GM12874 (cell line): ENCODE measurements around the gene HECW1.

Experiments
- TF ChIP-seq, protein P1 (sequence below): IDR thresholded peaks from 2 replicates; pipeline ENCODE4 v1.5.1; 2011; ENCODE audit warnings: low read depth, mild to moderate bottlenecking, control low read depth, low read length, moderate library complexity; ENCODE audit not compliant: insufficient read depth

Gene HECW1

DNA sequence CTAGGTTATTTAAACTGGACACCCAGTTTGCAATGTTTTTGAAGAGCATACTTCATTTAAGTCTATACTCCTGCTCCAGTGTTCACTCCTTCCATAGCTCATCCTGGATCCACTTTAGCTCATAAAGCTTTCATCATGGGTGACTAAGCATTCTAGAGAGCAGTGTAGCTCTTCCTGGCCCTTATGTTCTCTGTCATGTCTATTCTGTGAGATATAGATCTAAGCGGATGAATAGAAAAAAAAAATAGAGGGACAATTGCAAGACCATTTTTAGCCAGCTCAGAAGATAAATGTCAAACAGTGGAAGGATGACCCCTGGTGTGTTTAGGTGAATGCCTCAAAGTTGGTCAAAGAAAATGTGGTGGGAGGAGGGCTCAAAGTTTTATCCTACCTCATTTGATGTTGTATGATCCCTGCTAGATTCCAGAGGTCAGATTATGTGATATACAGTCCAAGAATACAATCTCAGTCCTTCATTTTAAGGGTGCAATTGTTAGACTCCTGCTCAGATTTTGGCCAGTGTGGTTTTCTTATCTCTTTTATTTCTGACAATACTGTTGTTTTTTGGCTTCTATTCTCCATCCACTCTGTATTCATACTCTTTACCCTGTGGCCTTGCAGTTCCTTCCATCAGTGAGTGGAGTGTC is 7.5 kb upstream of the HECW1 start:
- TF ChIP-seq, protein P1, sequence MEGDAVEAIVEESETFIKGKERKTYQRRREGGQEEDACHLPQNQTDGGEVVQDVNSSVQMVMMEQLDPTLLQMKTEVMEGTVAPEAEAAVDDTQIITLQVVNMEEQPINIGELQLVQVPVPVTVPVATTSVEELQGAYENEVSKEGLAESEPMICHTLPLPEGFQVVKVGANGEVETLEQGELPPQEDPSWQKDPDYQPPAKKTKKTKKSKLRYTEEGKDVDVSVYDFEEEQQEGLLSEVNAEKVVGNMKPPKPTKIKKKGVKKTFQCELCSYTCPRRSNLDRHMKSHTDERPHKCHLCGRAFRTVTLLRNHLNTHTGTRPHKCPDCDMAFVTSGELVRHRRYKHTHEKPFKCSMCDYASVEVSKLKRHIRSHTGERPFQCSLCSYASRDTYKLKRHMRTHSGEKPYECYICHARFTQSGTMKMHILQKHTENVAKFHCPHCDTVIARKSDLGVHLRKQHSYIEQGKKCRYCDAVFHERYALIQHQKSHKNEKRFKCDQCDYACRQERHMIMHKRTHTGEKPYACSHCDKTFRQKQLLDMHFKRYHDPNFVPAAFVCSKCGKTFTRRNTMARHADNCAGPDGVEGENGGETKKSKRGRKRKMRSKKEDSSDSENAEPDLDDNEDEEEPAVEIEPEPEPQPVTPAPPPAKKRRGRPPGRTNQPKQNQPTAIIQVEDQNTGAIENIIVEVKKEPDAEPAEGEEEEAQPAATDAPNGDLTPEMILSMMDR = no peak

DNA sequence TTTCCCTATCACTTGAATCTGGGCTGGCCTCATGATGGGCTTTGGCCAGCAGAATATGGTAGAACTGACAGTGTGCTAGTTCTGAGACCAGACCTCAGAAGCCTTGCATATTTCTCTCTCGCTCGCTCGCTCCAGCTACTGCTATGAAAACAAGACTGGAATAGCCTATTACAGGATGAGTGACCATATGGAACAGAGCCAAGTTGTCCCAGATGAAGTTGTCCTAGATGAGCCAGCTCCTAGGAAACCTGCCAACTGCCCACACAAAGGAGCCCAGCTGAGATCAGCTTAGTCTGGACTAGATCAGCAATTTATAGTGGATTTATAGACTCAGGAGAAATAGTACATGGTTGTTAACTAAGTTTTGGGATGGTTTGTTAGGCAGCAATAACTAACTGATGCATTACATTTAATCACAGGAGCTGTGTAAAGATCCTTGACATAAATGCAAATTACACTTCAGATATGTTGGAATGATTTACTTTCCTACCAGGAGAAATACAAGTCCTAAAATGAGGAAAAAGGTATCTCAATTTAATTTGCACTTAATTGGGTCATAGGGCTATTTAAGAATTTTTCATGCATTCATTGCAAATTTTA is 6.8 kb upstream of the HECW1 start:
- TF ChIP-seq, protein P1 = no peak

DNA sequence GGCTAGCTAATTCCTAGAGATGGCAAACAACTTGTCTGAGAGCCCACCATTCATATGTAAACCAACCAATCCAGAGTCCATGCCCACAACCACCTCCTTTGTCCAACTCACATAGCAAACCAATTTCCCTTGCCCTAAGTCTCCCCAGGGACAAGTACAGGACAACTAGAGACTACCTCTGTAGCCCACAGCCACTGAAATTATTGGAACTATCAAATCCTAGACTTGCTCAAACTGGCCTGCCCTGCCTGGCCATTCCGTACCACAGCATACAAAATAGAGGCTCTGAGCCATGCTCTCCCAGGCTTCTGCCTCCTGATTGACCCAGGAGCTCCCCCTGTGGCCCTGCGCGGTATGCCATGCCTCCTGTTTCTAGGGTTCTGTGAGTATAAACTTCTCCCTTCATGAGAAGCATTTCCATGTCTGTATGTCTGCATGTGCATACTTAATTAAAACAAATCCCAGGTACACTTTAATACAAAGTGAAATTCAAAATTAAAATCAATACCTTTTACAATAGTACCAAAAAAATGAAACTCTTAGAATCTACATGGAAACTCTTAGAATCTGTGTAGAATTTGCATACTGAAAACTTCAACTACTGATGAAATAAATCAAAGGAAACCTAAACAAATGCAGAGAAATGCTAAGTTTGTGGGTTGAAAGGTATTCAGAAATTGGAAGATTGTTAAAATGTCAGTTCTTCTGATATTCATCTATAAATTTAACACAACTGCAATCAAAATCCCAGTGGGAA is 4.0 kb upstream of the HECW1 start:
- TF ChIP-seq, protein P1 = peak; percentile 92

DNA sequence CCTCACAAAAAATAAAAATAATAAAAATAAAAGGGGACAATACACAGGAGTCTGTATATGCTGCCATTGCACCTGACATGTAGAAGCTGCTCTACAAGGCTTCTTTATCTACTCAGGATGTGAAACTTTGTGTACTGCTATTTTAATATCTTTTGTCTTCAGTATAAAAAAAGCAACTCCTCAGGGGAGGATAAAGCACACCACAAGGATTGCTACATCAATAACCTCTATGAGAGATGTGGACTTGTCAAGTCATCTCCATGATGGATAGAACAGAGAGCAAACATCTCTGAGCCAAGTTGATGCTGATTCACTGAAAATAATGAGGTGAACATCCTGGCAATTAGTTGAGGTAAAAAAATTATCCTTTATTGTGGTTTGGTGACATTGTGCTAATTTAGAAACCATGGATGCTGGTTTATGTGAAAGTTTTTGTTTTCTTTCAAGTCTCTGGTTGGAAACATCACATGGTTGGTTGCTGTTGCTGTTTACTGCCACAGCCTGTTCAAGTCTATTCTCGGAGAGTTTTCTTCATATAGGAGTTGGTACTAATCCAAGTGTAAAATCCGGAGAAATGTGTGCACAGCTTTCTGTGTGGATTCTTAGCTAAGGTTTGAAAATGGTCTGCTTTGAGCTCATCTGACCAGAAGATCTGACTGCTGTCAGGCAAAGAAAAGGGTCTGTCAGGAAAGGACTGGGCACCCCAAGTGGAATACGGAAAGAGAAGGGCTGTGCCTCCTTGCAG is 1.5 kb upstream of the HECW1 start:
- TF ChIP-seq, protein P1 = no peak

DNA sequence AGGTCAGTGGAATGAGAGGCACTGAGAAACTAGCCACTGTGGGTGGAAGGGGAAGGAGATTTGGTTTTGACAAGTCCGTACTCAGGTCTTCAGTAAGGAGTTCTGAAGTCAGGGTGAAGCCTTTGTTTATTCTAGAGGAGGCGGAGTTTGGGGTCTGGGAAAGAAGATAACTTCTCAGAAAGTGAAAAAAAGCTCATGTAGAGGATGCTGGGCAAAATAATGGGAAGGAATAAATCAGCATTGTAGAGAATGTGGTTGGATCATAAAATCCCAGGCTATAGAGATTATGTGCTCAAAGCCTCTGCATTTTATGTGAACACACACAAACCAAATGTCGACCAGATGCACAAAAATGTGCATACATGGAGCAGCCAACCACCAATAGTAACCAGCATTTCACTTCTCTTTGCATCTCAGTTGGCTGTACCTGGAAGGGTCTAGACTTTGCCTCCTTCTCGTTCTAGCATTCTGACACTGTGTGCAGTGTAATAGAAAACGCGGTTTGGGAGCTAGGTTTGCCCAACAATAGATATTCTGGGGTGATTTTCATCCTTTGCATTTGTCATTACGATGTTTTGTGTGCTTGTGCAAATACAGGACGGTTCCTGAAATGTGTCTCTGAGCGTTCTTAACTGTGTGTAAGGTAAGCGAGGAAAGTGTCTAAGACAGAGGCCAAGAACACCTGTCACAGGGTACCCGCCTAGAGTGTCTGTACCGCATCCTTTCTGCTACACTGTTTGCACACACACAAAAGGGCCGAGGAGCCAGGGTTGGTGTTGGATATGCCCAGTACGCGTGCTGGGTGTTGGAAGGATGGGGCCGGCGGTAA is 603 bp upstream of the HECW1 start:
- TF ChIP-seq, protein P1 = no peak

DNA sequence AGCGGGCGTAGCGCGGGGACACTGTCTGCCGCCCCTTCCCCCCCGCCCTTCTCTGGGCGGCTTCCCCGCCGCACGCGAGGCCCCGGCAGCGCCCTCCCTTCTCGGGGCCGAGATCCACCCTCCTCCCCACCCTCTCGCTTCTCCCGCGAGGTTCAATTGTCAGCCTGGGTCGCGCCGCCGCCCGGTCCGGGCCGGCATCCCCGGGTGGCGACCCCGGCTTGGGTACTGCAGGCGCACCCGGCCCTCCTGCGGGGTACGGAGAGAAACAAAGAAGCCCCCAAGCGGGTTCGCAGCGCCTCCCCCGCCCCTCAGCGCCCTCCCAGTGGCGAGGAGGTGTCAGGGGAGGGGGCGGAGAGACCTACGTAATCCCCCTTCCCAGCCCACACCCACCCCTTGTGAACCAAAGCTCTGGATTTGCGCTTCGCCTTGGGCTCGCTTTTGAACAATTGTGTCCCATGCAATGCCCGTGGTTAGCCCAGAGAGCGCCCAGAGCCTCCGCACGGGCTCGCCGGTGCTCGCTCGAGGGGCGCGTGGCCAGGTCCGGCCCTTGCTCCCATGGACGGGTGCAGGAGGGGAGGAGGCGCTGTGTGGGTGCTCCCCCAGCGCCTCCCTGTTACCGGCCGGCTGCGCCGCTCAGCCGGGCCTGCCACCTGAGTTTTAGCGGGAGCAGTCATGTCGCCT is 634 bp downstream of the HECW1 start:
- TF ChIP-seq, protein P1 = no peak
